PFSK-1 (cell line): Measurements from ENCODE around the gene ARF3.

Source experiments
- POLR2AphosphoS5 ChIP-seq: IDR thresholded peaks from 2 replicates; pipeline ENCODE4 v1.6.1; 2012; ENCODE audit warnings: low read depth, mild to moderate bottlenecking, control low read depth, low read length, moderate library complexity
- TF ChIP-seq, protein P1 (sequence below), 2 experiments: IDR thresholded peaks; 2 replicates each; pipeline versions ENCODE4 v1.6.1 to v1.8.0; 2011 to 2012; ENCODE audit warnings: low read depth in 2 of 2, low read length in 2 of 2, control low read depth in 1 of 2, inconsistent platforms in 1 of 2, mild to moderate bottlenecking in 1 of 2, moderate library complexity in 1 of 2; ENCODE audit not compliant: insufficient read depth in 1 of 2

DNA sequence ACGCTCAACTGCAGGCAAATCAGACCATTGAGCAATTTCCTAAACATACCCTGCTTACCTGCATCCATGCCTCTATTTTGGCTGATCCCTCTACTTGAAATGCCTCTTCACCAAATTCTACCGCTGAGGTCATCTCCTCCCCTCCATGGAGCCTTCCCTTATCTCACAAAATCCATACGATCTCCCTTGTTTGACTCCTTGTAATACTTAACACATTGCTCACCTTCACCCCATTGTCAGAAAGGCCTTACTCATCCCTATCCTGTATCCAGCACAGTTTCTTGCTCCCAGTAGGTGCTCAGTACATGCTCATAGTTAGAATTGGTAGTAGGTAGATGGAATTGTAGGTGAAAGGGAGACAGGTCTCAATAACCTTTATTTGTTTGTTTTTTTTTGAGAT is 36.5 kb upstream of the ARF3 start:
- TF ChIP-seq, protein P1, sequence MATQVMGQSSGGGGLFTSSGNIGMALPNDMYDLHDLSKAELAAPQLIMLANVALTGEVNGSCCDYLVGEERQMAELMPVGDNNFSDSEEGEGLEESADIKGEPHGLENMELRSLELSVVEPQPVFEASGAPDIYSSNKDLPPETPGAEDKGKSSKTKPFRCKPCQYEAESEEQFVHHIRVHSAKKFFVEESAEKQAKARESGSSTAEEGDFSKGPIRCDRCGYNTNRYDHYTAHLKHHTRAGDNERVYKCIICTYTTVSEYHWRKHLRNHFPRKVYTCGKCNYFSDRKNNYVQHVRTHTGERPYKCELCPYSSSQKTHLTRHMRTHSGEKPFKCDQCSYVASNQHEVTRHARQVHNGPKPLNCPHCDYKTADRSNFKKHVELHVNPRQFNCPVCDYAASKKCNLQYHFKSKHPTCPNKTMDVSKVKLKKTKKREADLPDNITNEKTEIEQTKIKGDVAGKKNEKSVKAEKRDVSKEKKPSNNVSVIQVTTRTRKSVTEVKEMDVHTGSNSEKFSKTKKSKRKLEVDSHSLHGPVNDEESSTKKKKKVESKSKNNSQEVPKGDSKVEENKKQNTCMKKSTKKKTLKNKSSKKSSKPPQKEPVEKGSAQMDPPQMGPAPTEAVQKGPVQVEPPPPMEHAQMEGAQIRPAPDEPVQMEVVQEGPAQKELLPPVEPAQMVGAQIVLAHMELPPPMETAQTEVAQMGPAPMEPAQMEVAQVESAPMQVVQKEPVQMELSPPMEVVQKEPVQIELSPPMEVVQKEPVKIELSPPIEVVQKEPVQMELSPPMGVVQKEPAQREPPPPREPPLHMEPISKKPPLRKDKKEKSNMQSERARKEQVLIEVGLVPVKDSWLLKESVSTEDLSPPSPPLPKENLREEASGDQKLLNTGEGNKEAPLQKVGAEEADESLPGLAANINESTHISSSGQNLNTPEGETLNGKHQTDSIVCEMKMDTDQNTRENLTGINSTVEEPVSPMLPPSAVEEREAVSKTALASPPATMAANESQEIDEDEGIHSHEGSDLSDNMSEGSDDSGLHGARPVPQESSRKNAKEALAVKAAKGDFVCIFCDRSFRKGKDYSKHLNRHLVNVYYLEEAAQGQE (IDR thresholded peaks at IDR 0.05; ENCODE audit: insufficient read depth in 1 of 2, low read depth in 2 of 2, low read length in 2 of 2): no peak
- no peak for TF ChIP-seq POLR2AphosphoS5
